NCI-H526 (cell line): ENCODE measurements around the gene SIRPD.
"Not testable (repeated sequence)": the region's sequence is repeated elsewhere in the genome, so short reads cannot be mapped to it uniquely, and the experiment has no call there.

ENCODE experiments used
- DNase-seq, 2 experiments: peaks; one replicate each; lab custom pipeline; 2025; lab: John Stamatoyannopoulos, UW

The SIRPD gene

DNA sequence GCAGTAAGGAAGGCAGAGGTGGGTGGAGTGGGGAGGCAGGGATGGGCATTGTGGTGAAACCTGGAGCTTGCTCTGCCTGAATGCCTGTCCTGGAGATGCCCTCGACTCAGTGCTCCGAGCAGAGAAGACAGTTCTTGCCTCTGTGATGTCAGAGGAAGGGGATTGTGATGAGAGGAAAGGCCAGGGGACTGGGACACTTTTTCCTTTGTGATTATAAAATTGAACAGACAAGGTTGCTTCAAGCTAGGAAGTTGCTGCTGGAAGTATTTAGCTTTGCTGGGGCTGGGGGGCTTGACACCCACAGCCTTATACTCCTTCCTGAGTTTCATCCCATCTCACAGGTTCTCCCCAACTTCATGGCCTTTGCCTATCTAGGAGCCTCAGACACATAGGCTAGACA, at the start of gene SIRPD:
SIRPD (minus strand) TSS at position 101 of the 400 bp plus-strand sequence; CDS start at position 49, 52 bp downstream.
- no peak for DNase-seq

- DNase-seq, result no peak
These were observed 43.2 kb upstream of the SIRPD start for GRCh38 chr20:1600736-1601135.

DNA sequence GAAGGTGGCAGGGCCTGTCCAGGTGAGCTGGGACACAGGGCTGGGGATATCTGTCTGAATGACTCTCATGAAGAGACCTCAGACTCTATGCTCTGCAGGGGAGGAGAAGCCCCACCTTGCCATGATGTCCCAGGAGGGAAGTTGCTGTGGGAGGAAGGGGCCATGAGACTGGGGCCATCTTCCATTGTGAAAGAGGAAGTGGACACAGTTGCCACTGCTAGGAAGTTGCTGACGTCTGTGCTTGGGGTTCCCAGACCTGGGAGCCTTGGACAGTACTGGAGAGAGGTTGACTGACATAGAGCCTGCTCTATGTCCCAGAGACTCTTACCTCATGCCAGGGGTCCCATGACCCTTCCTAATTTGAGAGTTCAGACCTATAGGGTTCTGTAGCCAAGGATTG, 37.8 kb upstream of the SIRPD start:
- no peak for DNase-seq

- DNase-seq, result no peak
These were observed 31.3 kb upstream of the SIRPD start for GRCh38 chr20:1588533-1589460.

DNA sequence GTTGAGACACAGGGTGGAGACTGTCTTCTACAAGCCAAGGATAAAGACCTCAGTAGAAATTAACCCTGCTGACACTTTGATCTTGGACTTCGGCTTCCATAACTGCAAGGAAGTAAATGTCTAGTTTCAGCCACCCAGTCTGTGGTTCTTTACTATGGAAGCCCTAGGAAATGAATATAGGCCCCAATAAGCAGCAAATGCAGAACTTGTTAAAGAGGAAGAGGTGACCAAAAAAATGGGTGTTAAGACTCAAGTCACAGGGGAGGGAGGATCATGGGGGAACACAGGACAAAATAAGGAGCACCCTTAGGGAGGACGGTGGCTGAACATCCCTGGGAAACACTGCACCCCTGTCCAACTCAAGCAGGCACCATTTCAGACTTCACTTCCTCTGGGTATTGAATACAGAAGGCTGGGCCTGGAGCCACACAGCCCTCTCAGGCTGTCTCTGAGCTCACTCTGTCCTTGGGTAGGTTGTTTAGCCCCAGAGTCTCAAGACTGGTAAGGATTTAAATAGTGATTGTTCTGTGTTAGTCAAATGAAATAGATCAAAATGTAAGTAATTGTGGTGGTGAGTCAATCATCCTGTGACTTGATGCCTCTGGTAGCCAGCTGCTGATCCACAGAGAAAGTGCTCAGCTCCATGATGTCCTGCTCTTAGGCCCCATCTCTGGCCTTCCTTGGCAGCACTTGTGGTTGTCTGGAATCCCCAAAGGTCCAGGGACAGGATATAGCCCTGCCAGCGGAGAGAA, 30.5 kb upstream of the SIRPD start:
- no peak for DNase-seq

DNA sequence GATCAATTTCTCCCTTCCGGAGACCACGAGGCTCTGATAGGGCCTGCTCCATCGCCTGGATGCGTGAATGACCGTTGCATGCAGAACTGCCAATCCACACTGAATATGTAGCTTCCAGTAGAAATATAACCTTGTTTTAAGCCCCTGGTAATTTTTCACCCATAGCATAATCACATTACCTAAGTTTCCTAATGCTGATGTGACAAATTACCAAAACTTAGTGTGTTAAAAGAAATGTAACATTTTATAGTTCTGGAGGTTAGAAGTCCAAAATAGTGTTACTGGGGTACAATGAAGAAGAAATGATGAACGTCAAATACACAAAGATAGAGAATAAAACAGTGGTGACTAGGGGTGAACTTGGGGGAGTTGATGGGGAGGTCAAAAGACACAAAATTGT, 22.0 kb upstream of the SIRPD start:
- DNase-seq, result no peak

GRCh38 chr20:1577906-1578305, 20.4 kb upstream of the SIRPD start:
- DNase-seq, result no peak

DNA sequence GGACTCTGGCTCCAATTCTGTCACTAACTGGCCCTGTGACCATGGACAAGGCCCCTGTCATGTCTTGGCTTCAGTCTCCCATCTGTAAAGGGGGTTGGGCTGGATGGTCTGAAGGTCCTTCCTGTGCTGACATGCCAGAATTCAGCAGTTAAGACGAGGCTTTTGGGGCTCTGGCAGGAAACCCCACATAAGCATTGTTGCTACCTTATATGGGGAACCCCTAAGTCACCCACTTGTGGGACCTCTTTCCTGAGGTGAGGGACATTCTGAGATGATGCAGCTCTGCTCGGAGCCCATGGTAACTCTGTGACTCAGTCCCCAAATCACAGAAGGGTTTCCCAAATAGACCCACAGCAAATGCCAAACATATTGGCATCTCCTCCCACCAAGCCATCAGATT, 19.8 kb upstream of the SIRPD start:
- not testable (repeated sequence) for DNase-seq

DNA sequence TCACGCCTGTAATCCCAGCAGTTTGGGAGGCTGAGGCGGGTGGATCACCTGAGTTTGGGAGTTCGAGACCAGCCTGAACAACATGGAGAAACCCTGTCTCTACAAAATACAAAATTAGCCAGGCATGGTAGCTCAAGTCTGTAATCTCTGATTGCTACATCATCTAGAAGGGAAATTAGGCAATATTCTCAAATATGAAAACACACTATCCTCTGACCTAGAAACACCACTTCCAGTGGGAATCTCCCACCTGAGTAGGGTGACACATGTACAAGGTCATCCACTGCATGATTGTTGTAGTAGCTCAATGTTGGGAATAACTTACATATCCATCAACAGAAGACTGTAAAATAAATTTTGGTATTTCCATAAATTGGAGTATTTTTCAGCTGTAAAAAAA, 19.1 kb upstream of the SIRPD start:
- no peak for DNase-seq

GRCh38 chr20:1576003-1576402, 18.5 kb upstream of the SIRPD start:
- not testable (repeated sequence) for DNase-seq

DNA sequence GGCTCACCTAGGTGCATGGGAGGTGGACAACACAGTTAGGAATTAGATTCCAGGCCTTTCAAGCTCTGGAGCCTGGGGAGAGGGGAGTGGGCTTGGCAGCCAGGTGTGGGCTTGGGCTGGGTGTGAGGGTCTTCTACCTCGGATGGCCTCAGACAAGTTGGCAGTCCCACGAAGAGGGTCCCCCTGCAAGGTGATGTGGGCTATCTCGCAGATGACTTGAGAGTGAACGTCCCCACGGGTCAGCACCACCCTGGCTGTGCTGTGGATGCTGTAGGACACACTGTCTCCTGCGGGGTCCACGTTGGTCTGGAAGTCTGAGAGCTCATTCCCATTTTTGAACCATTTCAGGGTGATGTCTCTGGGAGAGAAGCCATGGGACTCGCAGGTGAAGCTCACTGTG, 14.1 kb upstream of the SIRPD start:
- DNase-seq, result not testable (repeated sequence)

- no peak for DNase-seq
These were observed 11.9 kb upstream of the SIRPD start for GRCh38 chr20:1569415-1569881.

GRCh38 chr20:1568163-1568490, 10.6 kb upstream of the SIRPD start:
- no peak for DNase-seq

DNA sequence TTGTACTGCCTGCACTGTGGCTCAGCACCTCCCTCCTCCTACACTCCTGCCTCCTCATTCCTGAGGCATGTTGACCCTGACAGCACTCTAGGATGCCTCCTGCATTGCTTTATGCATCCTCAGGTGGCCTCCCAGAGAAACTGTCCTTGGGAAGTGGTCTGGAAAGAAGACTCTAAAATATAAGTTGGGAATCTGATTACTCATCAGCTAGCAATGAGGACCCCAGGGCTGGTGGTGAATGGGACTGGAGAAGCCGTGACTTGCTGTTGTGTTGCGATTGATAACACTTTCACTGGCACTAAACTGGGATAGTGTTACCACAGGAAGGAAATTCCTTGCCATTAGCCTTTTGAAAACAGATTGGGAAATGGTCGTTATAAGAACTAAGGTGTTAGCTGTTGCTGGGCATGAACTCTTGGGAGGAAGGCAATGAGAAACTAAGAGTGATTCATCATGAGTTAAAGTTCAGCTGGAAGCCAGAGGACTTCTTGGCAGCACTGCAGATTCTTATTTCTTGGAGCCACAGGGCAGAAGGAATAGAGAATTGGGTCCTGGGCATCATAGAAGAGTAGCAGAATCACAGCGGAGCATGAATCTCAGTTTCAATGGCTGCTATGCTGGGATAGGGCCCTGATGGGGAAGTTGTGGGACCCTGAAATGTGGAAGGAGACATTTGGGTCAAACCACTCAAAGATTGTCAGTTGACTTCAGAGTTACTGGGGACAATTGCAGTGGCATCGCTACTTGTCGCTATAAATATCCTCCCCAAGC, 10.1 kb upstream of the SIRPD start:
- DNase-seq, result no peak

- no peak for DNase-seq
These were observed 9.2 kb upstream of the SIRPD start for GRCh38 chr20:1566701-1567100.

- DNase-seq, result no peak
These were observed 8.0 kb upstream of the SIRPD start for GRCh38 chr20:1565461-1565860.

- DNase-seq, result no peak
These were observed 6.1 kb upstream of the SIRPD start for GRCh38 chr20:1563598-1563997.

DNA sequence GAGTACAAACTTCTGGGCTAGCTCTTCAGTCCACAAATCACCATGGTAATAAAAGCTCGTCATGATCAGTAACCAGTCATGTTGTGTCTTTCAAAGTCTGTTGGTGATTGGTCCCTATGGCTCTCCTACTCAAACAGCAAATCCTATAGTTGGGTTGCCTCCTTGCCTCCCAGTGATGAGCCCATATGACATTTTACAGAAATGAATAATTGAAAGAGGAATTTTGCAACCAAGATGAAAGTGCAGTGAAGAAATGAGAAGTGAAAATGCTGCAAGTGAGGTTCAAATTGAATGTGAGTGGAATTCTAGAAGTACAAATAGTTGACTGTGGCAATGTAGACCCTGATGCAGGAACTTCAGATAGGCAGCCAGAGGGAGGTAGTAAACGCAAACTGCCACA, 5.1 kb upstream of the SIRPD start:
- no peak for DNase-seq

DNA sequence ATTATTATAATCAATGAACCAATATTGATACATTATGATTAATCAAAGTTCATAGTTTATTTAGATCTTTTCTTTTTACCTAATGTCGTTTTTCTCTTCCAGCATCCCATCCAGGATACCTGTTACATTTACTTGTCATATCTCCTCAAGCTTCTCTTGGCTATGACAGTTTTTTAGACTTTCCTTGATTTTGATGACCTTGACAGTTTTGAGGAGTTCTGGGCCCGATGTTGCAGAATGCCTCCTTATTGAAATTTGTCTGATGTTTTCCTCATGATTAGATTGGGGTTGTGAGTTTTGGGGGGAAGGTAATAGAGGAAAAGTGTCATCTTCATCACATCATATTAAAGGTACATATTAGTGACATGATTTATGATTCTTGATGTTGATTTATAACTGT, 3.8 kb upstream of the SIRPD start:
- DNase-seq, result no peak

- no peak for DNase-seq
These were observed 1.6 kb downstream of the SIRPD start for GRCh38 chr20:1555952-1556351.

GRCh38 chr20:1539816-1540419, 17.6 kb downstream of the SIRPD start:
- DNase-seq, result no peak

DNA sequence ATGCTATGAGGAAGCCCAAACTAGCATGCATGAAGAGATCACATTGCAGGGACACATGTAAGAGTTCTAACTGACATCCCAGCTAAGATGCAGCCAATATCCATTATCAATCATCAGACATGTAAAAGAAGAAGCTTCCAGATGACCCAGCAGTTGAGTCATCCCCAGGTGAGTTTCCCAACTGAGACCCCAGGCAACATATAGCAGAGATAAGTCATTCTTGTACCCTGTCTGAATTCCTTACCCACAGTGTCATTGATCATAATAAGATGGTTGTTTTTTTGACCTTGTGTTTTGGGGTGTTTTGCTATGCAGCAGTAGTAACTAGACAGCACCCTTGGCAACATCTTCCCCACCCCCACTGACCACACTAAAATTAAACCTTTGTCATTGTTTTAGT, 18.9 kb downstream of the SIRPD start:
- DNase-seq, result no peak
